GOT3 (cell line): Measurements from ENCODE around the gene ABCB7.
"Not testable (repeated sequence)": the region's sequence is repeated elsewhere in the genome, so short reads cannot be mapped to it uniquely, and the experiment has no call there.

Source experiments
- DNase-seq: peaks from one replicate; lab custom pipeline; 2025; ENCODE audit warnings: mixed read lengths; lab: John Stamatoyannopoulos, UW

ABCB7 gene

GRCh38 chrX:75096331-75096730, 59.8 kb downstream of the ABCB7 start:
- no peak for DNase-seq

GRCh38 chrX:75086731-75087195, 69.3 kb downstream of the ABCB7 start:
- no peak for DNase-seq

DNA sequence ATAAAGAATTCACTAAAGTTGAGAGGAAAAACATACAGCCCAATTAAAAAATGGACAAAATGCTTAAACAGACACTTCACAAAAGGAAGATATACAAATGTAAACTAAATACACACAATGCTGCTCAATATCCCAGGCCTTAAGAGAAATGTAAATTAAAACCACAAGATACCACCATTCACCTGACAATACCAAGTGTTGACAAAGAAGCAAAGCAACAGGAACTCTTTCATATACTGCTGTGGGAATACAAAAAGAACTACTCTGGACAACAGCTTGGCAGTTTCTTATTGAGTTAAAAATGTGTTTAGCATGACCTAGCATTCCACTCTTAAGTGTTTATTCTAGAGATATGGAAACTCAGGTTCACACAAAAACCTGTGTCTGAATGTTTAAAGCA, 71.3 kb downstream of the ABCB7 start:
- no peak for DNase-seq

DNA sequence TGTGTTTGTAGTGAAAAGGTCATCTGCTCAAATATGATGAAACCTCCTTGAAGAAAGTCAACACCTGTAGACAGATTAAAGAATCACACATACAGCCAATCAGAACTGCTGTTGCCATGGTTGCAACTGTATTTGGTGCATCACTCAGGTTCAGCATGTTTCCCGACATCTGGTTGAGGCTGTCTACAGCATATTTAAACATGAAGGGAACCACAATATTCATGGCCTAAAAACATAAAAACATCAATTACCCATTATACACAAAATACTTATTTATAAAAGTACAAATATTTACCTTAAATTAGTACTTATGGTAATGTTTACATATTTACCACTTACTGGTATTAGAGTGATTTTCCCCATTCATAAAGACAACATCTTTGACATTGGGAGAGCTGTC, 79.7 kb downstream of the ABCB7 start:
- DNase-seq: no peak

GRCh38 chrX:75074475-75074874, 81.6 kb downstream of the ABCB7 start:
- no peak for DNase-seq

GRCh38 chrX:75071334-75071733, 84.7 kb downstream of the ABCB7 start:
- DNase-seq: no peak

GRCh38 chrX:75067931-75068330, 88.2 kb downstream of the ABCB7 start:
- no peak for DNase-seq

GRCh38 chrX:75061701-75062100, 94.4 kb downstream of the ABCB7 start:
- no peak for DNase-seq

DNA sequence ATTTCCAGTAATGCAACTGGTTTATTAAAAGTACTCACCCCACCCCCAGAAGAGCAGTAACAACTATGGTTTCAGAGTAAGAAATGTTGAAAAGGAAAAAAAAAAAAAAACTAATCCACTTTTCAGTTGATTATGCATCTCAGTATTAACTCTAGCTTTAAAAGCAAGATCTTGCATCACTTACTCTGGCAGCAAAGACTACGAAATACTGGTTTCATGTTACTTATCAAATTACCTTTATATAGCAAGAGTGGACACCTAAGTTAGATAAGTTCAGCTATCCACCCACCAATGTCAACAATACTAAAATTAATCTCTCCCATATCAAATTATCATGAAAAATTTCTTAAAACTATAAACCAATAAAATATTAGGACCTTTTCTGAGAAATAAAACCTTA, 105.0 kb downstream of the ABCB7 start:
- DNase-seq: no peak

- no peak for DNase-seq
Observed at GRCh38 chrX:75045369-75045768, 110.7 kb downstream of the ABCB7 start.

DNA sequence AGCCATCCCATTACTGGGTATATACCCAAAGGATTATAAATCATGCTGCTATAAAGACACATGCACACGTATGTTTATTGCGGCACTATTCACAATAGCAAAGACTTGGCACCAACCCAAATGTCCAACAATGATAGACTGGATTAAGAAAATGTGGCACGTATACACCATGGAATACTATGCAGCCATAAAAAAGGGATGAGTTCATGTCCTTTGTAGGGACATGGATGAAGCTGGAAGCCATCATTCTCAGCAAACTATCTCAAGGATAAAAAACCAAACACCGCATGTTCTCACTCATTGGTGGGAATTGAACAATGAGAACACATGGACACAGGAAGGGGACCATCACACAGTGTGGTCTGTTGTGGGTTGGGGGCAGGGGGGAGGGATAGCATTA, 111.9 kb downstream of the ABCB7 start:
- not testable (repeated sequence) for DNase-seq

DNA sequence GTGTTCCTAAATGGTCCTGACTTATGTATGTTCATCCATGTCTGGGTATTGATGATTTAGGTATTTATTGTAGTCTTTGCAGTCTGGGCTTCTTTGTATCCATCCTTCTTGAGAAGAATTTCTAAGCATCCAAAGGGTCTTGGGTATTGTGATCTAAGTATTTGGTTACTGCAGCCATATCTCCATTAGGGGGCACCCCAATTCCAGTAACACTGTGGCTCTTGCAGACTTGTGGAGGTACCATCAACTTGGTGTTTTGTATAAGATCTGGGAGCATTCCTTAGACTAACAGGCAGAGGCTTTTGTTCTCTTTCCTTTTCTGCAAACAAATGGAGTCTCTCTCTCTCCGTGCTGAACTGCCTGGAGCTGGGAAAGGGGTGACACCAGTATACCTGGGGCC, 117.2 kb downstream of the ABCB7 start:
- no peak for DNase-seq
